Measurements from ENCODE around the gene SPSB2. TPM values are rescaled to one million over a fixed set of nuclear protein-coding genes. Genes with fewer than 3 reads are reported as not detected.

The SPSB2 gene
- total RNA-seq, 1 experiment from 2014 or later: 9.2 TPM

DNA sequence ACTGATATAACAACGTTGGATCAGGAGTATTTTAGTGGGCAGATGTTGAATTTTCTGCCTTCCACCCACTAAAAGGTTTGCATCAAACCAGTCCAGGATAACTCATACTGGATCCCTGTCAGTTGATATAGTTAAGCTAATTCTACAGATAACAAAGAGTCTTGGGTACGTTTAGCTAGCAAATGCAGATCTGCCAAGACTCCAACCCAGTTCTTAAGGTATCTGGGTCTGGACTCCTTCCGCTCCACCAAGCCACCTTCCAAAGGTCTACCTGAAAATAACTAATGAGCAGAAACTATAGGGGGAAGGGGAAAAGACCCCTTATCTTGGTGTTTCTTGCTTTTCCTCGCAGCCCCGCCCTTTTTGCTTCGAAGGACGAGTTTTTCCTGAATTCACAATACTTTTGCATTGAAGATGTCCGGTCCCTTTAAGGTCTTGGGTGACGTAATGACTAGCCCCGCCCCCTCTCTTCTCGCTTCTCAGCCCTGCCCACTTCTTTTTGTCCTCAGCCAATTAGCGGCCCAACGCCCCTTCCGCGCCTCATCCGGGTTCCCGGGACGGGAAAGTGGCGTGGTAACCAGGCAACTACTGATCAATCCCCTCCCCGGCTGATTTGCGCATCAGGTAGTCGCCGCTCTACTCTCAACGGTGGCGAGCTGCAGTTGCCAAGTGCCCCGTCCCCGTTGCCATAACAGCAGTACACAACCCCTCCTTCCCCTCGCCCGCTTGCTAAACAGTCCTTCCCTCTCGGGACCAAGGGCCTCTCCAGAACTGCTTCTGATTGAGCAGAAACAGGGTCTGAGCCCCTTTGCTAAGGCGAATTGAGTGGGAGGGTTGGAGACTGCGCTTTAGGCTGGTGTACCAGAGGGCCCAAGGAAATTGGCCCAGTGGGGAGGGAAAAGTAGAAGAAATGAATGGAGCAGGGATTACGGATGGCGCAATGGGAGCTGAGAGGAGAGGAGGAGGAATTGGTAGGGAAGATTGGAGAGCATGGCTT lies 31.5 kb upstream of the SPSB2 start, which contains the start of gene LRRC23:
Gene LRRC23 (plus strand): TSS at position 543 of the 997 bp plus-strand sequence. CDS start 812 bp downstream, outside the sequence.
- no peaks in the 10 kb centered on the region for H3K9me3 Mint-ChIP-seq (ENCODE audit: unreplicated experiment)
- TF ChIP-seq, protein P1, sequence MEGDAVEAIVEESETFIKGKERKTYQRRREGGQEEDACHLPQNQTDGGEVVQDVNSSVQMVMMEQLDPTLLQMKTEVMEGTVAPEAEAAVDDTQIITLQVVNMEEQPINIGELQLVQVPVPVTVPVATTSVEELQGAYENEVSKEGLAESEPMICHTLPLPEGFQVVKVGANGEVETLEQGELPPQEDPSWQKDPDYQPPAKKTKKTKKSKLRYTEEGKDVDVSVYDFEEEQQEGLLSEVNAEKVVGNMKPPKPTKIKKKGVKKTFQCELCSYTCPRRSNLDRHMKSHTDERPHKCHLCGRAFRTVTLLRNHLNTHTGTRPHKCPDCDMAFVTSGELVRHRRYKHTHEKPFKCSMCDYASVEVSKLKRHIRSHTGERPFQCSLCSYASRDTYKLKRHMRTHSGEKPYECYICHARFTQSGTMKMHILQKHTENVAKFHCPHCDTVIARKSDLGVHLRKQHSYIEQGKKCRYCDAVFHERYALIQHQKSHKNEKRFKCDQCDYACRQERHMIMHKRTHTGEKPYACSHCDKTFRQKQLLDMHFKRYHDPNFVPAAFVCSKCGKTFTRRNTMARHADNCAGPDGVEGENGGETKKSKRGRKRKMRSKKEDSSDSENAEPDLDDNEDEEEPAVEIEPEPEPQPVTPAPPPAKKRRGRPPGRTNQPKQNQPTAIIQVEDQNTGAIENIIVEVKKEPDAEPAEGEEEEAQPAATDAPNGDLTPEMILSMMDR (IDR thresholded peaks at IDR 0.05; ENCODE audit: unreplicated experiment): no peak
- no peak within 1 kb of the TSS for H3K4me3 Mint-ChIP-seq (ENCODE audit: unreplicated experiment)
- POLR2A ChIA-PET: interaction anchor here (0.7 to 2.2 kb wide), 15 partner anchors 14 to 181 kb away, joined by 3 to 16 read pairs (median 5); partner anchors contain the start of genes C12orf57, COPS7A, MLF2 and RNU7-1
- no peak within 1 kb of the TSS for H3K27ac Mint-ChIP-seq (ENCODE audit: low read depth, unreplicated experiment)
- BruUV-seq (replicated peaks): no TSS peak
- DNase-seq (ENCODE audit: unreplicated experiment): peak; percentile 96
- CTCF ChIA-PET: interaction anchor here (0.8 to 3.1 kb wide), 8 partner anchors 13 to 40 kb away, joined by 3 to 12 read pairs (median 4); partner anchors contain the start of genes SPSB2 and TPI1
- peaks cover 2% of the 10 kb centered on the region for H3K4me1 Mint-ChIP-seq (ENCODE audit: insufficient read depth, unreplicated experiment)
- H3K36me3 Mint-ChIP-seq (ENCODE audit: insufficient read depth, unreplicated experiment): no peaks in the 10 kb centered on the region
- H3K27me3 Mint-ChIP-seq (ENCODE audit: insufficient read depth, unreplicated experiment): no peaks in the 10 kb centered on the region
- intact Hi-C loops (cut with micrococcal nuclease): no loop called here

DNA sequence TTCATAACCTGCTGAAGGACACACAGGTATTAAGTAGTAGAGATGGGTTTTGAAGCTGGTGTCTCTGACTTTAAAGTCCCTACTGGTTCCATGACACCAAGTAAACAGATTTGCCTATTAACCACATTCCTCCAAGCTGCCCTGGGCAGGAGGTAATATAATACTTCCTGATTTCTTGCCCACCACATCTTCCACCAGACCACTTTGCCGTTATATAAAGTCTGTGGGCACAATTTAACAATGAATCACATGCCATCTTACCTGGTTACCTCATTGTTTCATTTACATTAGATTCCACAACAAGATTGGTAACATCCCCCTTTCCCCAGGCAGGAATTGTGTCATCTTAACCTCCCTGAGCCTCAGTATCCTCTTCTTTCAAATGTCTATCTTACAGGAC lies 30.6 kb upstream of the SPSB2 start:
- no TSS peak for BruUV-seq (replicated peaks)
- Mint-ChIP-seq H3K4me1 (ENCODE audit: insufficient read depth, unreplicated experiment) (peaks cover 5% of the 10 kb centered on the region), H3K27ac (ENCODE audit: low read depth, unreplicated experiment) (no peak overlapping the region), H3K9me3 (ENCODE audit: unreplicated experiment) (no peaks in the 10 kb centered on the region), H3K36me3 (ENCODE audit: insufficient read depth, unreplicated experiment) (no peaks in the 10 kb centered on the region), H3K27me3 (ENCODE audit: insufficient read depth, unreplicated experiment) (no peaks in the 10 kb centered on the region), H3K4me3 (ENCODE audit: unreplicated experiment) (no peak overlapping the region)
- ChIA-PET CTCF (interaction anchor here (1.0 to 1.3 kb wide), 2 partner anchors 12 to 20 kb away, joined by 3 to 5 read pairs; no protein-coding TSS in a partner anchor), POLR2A (interaction anchor here (1.1 to 2.1 kb wide), 4 partner anchors 16 to 61 kb away, joined by 3 to 16 read pairs (median 5); no protein-coding TSS in a partner anchor)
- TF ChIP-seq, protein P1 (IDR thresholded peaks at IDR 0.05; ENCODE audit: unreplicated experiment): no peak
- DNase-seq (ENCODE audit: unreplicated experiment): no peak
- intact Hi-C loops (cut with micrococcal nuclease): no loop called here

DNA sequence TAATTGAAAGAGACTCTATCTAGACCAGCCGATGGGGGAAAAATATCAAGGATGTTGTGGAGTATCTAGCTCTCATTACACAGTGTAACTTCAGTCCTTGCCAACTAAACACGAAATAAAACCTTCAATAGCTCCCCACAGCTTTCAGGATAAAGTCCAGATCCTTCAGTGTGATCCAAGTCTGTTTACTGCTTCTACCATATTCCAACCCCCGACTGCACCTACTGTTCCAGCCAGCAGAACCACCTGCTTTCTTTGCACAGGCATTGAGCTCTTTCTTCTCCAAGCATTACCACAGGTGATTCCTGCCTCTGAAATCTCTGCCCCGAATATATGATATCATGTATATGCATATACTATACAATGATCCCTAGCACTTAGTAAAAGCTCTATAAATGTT lies 29.3 kb upstream of the SPSB2 start:
- BruUV-seq (replicated peaks): no TSS peak
- Mint-ChIP-seq H3K27ac (ENCODE audit: low read depth, unreplicated experiment) (no peak overlapping the region), H3K4me3 (ENCODE audit: unreplicated experiment) (no peak overlapping the region), H3K27me3 (ENCODE audit: insufficient read depth, unreplicated experiment) (no peaks in the 10 kb centered on the region), H3K36me3 (ENCODE audit: insufficient read depth, unreplicated experiment) (no peaks in the 10 kb centered on the region), H3K9me3 (ENCODE audit: unreplicated experiment) (no peaks in the 10 kb centered on the region), H3K4me1 (ENCODE audit: insufficient read depth, unreplicated experiment) (peaks cover 5% of the 10 kb centered on the region)
- CTCF ChIA-PET: interaction anchor here (0.9 to 1.6 kb wide), 5 partner anchors 8 to 62 kb away, joined by 3 to 14 read pairs (median 3); no protein-coding TSS in a partner anchor
- DNase-seq (ENCODE audit: unreplicated experiment): no peak
- intact Hi-C loops (cut with micrococcal nuclease): no loop called here
- POLR2A ChIA-PET: interaction anchor here (0.6 to 1.4 kb wide), 3 partner anchors 23 to 51 kb away, joined by 3 to 5 read pairs (median 4); no protein-coding TSS in a partner anchor
- TF ChIP-seq, protein P1 (IDR thresholded peaks at IDR 0.05; ENCODE audit: unreplicated experiment): no peak
